HCT116 (cell line): ENCODE results near the gene PGS1.

Experiments
- CEBPB ChIP-seq: IDR thresholded peaks from 2 replicates; pipeline ENCODE4 v1.6.1; 2012; ENCODE audit warnings: low read depth
- CTCF ChIP-seq, 3 experiments: fragments of 200-600 bp in 1 of 3; sonication (generic) in 1 of 3; IDR thresholded peaks in 2 of 3; conservative IDR thresholded peaks in 1 of 3; 2 replicates each; pipeline ENCODE4 v1.5.1; 2012 to 2017; ENCODE audit warnings: low read depth in 2 of 3, low read length in 2 of 3, antibody characterized with exemption in 1 of 3, borderline replicate concordance in 1 of 3, control low read depth in 1 of 3, mild to moderate bottlenecking in 1 of 3, mixed read lengths in 1 of 3, mixed run types in 1 of 3, moderate library complexity in 1 of 3; ENCODE audit not compliant: insufficient read depth in 1 of 3
- EZH2 ChIP-seq: fragments of 200-600 bp; sonication (generic); IDR thresholded peaks from 2 replicates; pipeline ENCODE4 v1.6.1; 2017; ENCODE audit warnings: antibody characterized with exemption, mixed run types
- FOSL1 ChIP-seq: IDR thresholded peaks from 2 replicates; pipeline ENCODE4 v1.6.1; 2012; ENCODE audit warnings: low read depth
- JUND ChIP-seq: IDR thresholded peaks from 2 replicates; pipeline ENCODE4 v1.6.1; 2012
- POLR2A ChIP-seq: IDR thresholded peaks from 2 replicates; pipeline ENCODE4 v1.7.0; 2011; ENCODE audit warnings: borderline replicate concordance; ENCODE audit not compliant: insufficient read depth, insufficient read length; ENCODE audit errors: extremely low read depth
- POLR2AphosphoS5 ChIP-seq: IDR thresholded peaks from 2 replicates; pipeline ENCODE4 v1.6.1; 2011; ENCODE audit warnings: mild to moderate bottlenecking, low read depth, low read length, moderate library complexity
- REST ChIP-seq: IDR thresholded peaks from 2 replicates; pipeline ENCODE4 v1.6.1; 2012; ENCODE audit warnings: low read depth
- ZBTB33 ChIP-seq: IDR thresholded peaks from 2 replicates; pipeline ENCODE4 v1.6.1; 2011; ENCODE audit warnings: mild to moderate bottlenecking, low read length, moderate library complexity; ENCODE audit not compliant: insufficient replicate concordance; ENCODE audit errors: extremely low read depth
- ZNF274 ChIP-seq: fragments of 200-500 bp; sonication (Bioruptor generic); IDR thresholded peaks from 2 replicates; pipeline ENCODE4 v1.6.1; 2014; ENCODE audit warnings: mild to moderate bottlenecking, low read depth, low read length, inconsistent platforms

- no peak for TF ChIP-seq POLR2A
- no peak for TF ChIP-seq CTCF (IDR thresholded peaks at IDR 0.05 in 2 of 3, conservative IDR thresholded peaks at IDR 0.05 in 1 of 3; ENCODE audit: borderline replicate concordance in 1 of 3, insufficient read depth in 1 of 3, low read depth in 2 of 3, low read length in 2 of 3)
- TF ChIP-seq FOSL1 = no peak
- TF ChIP-seq POLR2AphosphoS5 = no peak
- no peak for TF ChIP-seq EZH2
- TF ChIP-seq ZNF274 = no peak
- TF ChIP-seq REST = no peak
- no peak for TF ChIP-seq ZBTB33
- no peak for TF ChIP-seq CEBPB
- TF ChIP-seq JUND = no peak
Observed at GRCh38 chr17:78409191-78409928, 30.9 kb downstream of the PGS1 start.
